ENCODE measurements around the gene WDR43.

DNA sequence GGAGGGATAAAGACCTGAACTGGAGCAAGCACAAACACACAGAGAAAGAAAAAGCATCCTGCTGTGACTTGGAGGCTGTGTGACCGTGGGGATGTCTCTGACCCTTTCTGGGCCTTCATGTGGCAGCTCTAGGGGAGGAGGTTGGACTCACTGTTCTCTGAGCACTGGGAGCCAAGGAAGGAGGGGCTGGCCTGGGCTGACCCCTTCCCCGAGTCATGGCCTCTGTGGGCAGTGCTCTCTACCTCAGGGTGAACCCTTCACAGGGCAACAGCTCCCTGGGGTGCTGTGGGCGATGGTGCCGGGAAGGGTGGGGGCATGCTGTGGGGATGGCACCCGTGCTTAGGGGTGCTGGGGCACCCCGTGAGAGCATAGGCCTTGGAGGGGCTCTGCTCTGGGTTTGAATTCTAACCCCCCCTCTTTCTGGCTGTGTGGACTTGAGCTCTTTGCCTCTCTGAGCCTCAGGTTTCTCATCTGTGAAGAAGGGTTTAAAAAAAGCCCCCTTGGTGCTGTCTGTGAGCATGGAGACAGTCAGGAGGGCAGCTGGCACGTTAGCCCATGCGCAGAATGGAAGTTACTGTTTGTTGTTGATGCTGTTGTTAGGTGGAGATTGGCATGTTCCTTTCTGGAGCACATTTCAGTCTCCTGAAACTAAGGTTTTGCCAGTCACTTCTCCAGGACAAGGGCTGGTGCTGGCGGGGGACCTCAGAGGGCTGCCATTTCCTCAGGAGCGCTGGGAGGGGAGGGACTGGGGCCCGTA lies 87.3 kb downstream of the WDR43 start:
- TF ChIP-seq, protein P1, sequence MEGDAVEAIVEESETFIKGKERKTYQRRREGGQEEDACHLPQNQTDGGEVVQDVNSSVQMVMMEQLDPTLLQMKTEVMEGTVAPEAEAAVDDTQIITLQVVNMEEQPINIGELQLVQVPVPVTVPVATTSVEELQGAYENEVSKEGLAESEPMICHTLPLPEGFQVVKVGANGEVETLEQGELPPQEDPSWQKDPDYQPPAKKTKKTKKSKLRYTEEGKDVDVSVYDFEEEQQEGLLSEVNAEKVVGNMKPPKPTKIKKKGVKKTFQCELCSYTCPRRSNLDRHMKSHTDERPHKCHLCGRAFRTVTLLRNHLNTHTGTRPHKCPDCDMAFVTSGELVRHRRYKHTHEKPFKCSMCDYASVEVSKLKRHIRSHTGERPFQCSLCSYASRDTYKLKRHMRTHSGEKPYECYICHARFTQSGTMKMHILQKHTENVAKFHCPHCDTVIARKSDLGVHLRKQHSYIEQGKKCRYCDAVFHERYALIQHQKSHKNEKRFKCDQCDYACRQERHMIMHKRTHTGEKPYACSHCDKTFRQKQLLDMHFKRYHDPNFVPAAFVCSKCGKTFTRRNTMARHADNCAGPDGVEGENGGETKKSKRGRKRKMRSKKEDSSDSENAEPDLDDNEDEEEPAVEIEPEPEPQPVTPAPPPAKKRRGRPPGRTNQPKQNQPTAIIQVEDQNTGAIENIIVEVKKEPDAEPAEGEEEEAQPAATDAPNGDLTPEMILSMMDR (IDR thresholded peaks at IDR 0.05) = no peak
- TF ChIP-seq IRF2 (CRISPR knock-in tag; IDR thresholded peaks at IDR 0.05; ENCODE audit: borderline replicate concordance, low read depth) = no peak
- TF ChIP-seq, protein P2, sequence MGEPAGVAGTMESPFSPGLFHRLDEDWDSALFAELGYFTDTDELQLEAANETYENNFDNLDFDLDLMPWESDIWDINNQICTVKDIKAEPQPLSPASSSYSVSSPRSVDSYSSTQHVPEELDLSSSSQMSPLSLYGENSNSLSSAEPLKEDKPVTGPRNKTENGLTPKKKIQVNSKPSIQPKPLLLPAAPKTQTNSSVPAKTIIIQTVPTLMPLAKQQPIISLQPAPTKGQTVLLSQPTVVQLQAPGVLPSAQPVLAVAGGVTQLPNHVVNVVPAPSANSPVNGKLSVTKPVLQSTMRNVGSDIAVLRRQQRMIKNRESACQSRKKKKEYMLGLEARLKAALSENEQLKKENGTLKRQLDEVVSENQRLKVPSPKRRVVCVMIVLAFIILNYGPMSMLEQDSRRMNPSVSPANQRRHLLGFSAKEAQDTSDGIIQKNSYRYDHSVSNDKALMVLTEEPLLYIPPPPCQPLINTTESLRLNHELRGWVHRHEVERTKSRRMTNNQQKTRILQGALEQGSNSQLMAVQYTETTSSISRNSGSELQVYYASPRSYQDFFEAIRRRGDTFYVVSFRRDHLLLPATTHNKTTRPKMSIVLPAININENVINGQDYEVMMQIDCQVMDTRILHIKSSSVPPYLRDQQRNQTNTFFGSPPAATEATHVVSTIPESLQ (CRISPR knock-in tag; IDR thresholded peaks at IDR 0.05) = no peak
- TF ChIP-seq KAT7 (CRISPR knock-in tag; IDR thresholded peaks at IDR 0.05; ENCODE audit: borderline replicate concordance) = no peak
- TF ChIP-seq, protein P3, sequence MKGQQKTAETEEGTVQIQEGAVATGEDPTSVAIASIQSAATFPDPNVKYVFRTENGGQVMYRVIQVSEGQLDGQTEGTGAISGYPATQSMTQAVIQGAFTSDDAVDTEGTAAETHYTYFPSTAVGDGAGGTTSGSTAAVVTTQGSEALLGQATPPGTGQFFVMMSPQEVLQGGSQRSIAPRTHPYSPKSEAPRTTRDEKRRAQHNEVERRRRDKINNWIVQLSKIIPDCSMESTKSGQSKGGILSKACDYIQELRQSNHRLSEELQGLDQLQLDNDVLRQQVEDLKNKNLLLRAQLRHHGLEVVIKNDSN (CRISPR knock-in tag; IDR thresholded peaks at IDR 0.05) = no peak
- TF ChIP-seq ZNF138 (CRISPR knock-in tag; conservative IDR thresholded peaks at IDR 0.05) = no peak
- no peak for TF ChIP-seq NR1H2 (CRISPR knock-in tag; IDR thresholded peaks at IDR 0.05)
- TF ChIP-seq ZNF121 (CRISPR knock-in tag; IDR thresholded peaks at IDR 0.05) = no peak
- TF ChIP-seq ESRRA (CRISPR knock-in tag; IDR thresholded peaks at IDR 0.05; ENCODE audit: borderline replicate concordance) = no peak
- TF ChIP-seq TCF7 (CRISPR knock-in tag; IDR thresholded peaks at IDR 0.05; ENCODE audit: low read depth) = no peak

All from WTC11 (cell line).